ENCODE results near the gene SCYL2. TPM values are rescaled to one million over a fixed set of nuclear protein-coding genes. Genes with fewer than 3 reads are reported as not detected.

The SCYL2 gene
- polyA plus RNA-seq, 3 donors, result 16.5 to 25.5 (median 20.4) TPM

DNA sequence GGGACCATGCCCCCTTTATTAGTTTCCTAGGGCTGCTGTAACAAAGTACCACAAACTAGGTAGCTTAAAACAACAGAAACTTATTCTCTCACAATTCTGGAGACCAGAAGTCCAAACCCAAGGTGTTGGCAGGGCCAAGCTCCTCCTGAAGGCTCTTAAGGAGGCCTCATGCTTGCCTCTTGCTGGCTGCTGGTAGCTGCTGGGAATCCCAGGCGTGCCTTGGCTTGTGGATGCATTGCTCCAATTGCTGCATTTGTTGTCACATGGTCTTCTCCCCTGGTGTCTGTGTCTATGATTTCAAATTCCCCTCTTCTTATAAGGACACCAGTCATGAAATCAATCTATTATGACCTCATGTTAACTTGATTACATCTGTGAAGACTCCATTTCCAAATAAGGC is 101.1 kb downstream of the SCYL2 start:
- Histone ChIP-seq H3K36me3 (replicated peaks in 1 of 2; ENCODE audit: control insufficient read depth in 1 of 2, insufficient read depth in 2 of 2, low read length in 2 of 2) (no peaks in the 10 kb centered on the region), H3K27ac (ENCODE audit: low read depth in 1 of 2, low read length in 2 of 2) (no peak overlapping the region), H3K79me2 (ENCODE audit: insufficient read depth, low read length) (no peaks in the 10 kb centered on the region), H3K9me3 (replicated peaks in 1 of 2; ENCODE audit: control insufficient read depth in 1 of 2, insufficient read depth in 1 of 2, low read length in 2 of 2) (no peaks in the 10 kb centered on the region), H2AFZ (ENCODE audit: insufficient read depth, low read depth, low read length, poor library complexity, severe bottlenecking) (no peak overlapping the region), H3K4me1 (ENCODE audit: control insufficient read depth in 1 of 2, insufficient read depth in 2 of 2, low read length in 2 of 2) (no peaks in the 10 kb centered on the region), H3K9ac (ENCODE audit: insufficient read depth, low read length, poor library complexity, severe bottlenecking) (no peak overlapping the region), H3K4me3 (replicated peaks in 1 of 3; ENCODE audit: low read depth in 2 of 3, low read length in 3 of 3) (no peak overlapping the region), H3K4me2 (replicated peaks; ENCODE audit: extremely low read depth, low read length, poor library complexity, severe bottlenecking) (no peak overlapping the region), H4K20me1 (ENCODE audit: insufficient read depth, low read length) (no peaks in the 10 kb centered on the region), H3K27me3 (ENCODE audit: control insufficient read depth in 2 of 2, insufficient read depth in 2 of 2, low read length in 2 of 2) (no peaks in the 10 kb centered on the region)
- H3K36me3 Mint-ChIP-seq, result no peaks in the 10 kb centered on the region
- TF ChIP-seq, protein P1, sequence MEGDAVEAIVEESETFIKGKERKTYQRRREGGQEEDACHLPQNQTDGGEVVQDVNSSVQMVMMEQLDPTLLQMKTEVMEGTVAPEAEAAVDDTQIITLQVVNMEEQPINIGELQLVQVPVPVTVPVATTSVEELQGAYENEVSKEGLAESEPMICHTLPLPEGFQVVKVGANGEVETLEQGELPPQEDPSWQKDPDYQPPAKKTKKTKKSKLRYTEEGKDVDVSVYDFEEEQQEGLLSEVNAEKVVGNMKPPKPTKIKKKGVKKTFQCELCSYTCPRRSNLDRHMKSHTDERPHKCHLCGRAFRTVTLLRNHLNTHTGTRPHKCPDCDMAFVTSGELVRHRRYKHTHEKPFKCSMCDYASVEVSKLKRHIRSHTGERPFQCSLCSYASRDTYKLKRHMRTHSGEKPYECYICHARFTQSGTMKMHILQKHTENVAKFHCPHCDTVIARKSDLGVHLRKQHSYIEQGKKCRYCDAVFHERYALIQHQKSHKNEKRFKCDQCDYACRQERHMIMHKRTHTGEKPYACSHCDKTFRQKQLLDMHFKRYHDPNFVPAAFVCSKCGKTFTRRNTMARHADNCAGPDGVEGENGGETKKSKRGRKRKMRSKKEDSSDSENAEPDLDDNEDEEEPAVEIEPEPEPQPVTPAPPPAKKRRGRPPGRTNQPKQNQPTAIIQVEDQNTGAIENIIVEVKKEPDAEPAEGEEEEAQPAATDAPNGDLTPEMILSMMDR (IDR thresholded peaks at IDR 0.05), result no peak
- 91% methylated on average over 1 of the region's 1 CpG for WGBS (ENCODE audit: insufficient coverage)
- no peak for DNase-seq
- peaks cover 3 to 13% (median 7%) of the 10 kb centered on the region in 3 donors for H3K27me3 Mint-ChIP-seq (ENCODE audit: low read depth in 3 of 3)
- no peaks in the 10 kb centered on the region for H3K4me1 Mint-ChIP-seq
- no peak overlapping the region for H3K4me3 Mint-ChIP-seq
- peaks cover 0 to 5% (median 0%) of the 10 kb centered on the region in 7 donors for H3K9me3 Mint-ChIP-seq
- intact Hi-C loops (cut with micrococcal nuclease), result no loop called here
- H3K27ac Mint-ChIP-seq, result no peak overlapping the region

DNA sequence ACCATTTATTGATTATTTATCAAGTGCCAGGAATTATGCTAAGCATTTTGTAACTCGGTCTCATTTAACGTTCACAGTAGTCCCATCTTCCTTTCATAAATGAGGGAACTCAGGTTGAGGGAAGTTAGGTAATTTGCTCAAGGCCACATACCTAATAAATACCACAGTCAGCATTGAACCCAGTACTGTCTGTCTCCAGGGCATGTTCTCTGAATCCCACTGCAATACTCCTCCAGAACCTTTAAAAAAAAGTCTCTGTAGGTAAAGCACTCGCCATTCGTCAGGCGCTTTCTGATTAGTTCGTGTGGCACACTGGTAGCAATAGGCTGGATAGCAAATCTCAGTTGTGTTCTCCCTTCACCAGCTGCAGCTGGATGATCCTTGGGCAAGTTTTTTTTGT is 104.2 kb downstream of the SCYL2 start:
- H3K9ac ChIP-seq (ENCODE audit: insufficient read depth, low read length, poor library complexity, severe bottlenecking), result no peak overlapping the region
- Mint-ChIP-seq H3K27ac (no peak overlapping the region), H3K4me1 (no peaks in the 10 kb centered on the region), H3K36me3 (no peaks in the 10 kb centered on the region), H3K4me3 (no peak overlapping the region), H3K9me3 (peaks cover 0 to 5% (median 0%) of the 10 kb centered on the region in 7 donors), H3K27me3 (ENCODE audit: low read depth in 3 of 3) (peaks cover 7 to 10% (median 7%) of the 10 kb centered on the region in 3 donors)
- intact Hi-C loops (cut with micrococcal nuclease), result no loop called here
- H3K9me3 ChIP-seq (replicated peaks in 1 of 2; ENCODE audit: control insufficient read depth in 1 of 2, insufficient read depth in 1 of 2, low read length in 2 of 2), result no peaks in the 10 kb centered on the region
- TF ChIP-seq, protein P1 (IDR thresholded peaks at IDR 0.05), result no peak
- no peaks in the 10 kb centered on the region for H3K36me3 ChIP-seq (replicated peaks in 1 of 2; ENCODE audit: control insufficient read depth in 1 of 2, insufficient read depth in 2 of 2, low read length in 2 of 2)
- H3K27ac ChIP-seq (ENCODE audit: low read depth in 1 of 2, low read length in 2 of 2), result no peak overlapping the region
- DNase-seq, result no peak
- 94% methylated on average over 4 of the region's 6 CpGs for WGBS (ENCODE audit: insufficient coverage)
- no peaks in the 10 kb centered on the region for H4K20me1 ChIP-seq (ENCODE audit: insufficient read depth, low read length)
- no peak overlapping the region for H3K4me3 ChIP-seq (replicated peaks in 1 of 3; ENCODE audit: low read depth in 2 of 3, low read length in 3 of 3)
- H2AFZ ChIP-seq (ENCODE audit: insufficient read depth, low read depth, low read length, poor library complexity, severe bottlenecking), result no peak overlapping the region
- no peaks in the 10 kb centered on the region for H3K27me3 ChIP-seq (ENCODE audit: control insufficient read depth in 2 of 2, insufficient read depth in 2 of 2, low read length in 2 of 2)
- H3K4me1 ChIP-seq (ENCODE audit: control insufficient read depth in 1 of 2, insufficient read depth in 2 of 2, low read length in 2 of 2), result no peaks in the 10 kb centered on the region
- no peaks in the 10 kb centered on the region for H3K79me2 ChIP-seq (ENCODE audit: insufficient read depth, low read length)
- no peak overlapping the region for H3K4me2 ChIP-seq (replicated peaks; ENCODE audit: extremely low read depth, low read length, poor library complexity, severe bottlenecking)
